OCI-LY3 (cell line): ENCODE measurements around the gene ZNF106.

Experiments
- H2AFZ ChIP-seq: fragments of 200-600, 300-600 bp; shearing (Covaris generic); 2 replicates; pipeline ENCODE4 v1.6.0; 2014; ENCODE audit warnings: antibody characterized with exemption, low read depth, low read length
- H3K27ac ChIP-seq: fragments of 200-600, 300-600 bp; sonication (generic); 2 replicates; pipeline ENCODE4 v1.5.1; 2014; ENCODE audit warnings: mild to moderate bottlenecking, low read length, moderate library complexity, mixed read lengths
- H3K27me3 ChIP-seq: fragments of 200-600, 300-600 bp; sonication (generic); 2 replicates; pipeline ENCODE4 v1.6.1; 2014; ENCODE audit warnings: low read depth, low read length, mixed read lengths
- H3K36me3 ChIP-seq: fragments of 200-600, 300-600 bp; sonication (generic); replicated peaks from 2 replicates; pipeline ENCODE3; 2014; ENCODE audit warnings: low read depth, low read length, mixed read lengths
- H3K4me1 ChIP-seq: fragments of 300-600, 200-600 bp; sonication (generic); 2 replicates; pipeline ENCODE4 v1.6.1; 2014; ENCODE audit warnings: low read length, mixed read lengths
- H3K4me2 ChIP-seq: fragments of 200-600, 300-600 bp; sonication (generic); 2 replicates; pipeline ENCODE4 v1.6.1; 2014; ENCODE audit warnings: low read length, mixed read lengths
- H3K4me3 ChIP-seq: fragments of 300-600, 200-600 bp; sonication (generic); 2 replicates; pipeline ENCODE4 v1.5.1; 2014; ENCODE audit warnings: antibody characterized with exemption, mild to moderate bottlenecking, low read length, moderate library complexity
- H3K79me2 ChIP-seq: fragments of 300-600, 200-600 bp; shearing (Covaris generic); 2 replicates; pipeline ENCODE4 v1.6.1; 2014; ENCODE audit warnings: mild to moderate bottlenecking, low read length, mixed read lengths
- H3K9ac ChIP-seq: fragments of 300-600, 200-600 bp; shearing (Covaris generic); 2 replicates; pipeline ENCODE4 v1.6.0; 2014; ENCODE audit warnings: mild to moderate bottlenecking, low read length, moderate library complexity
- H3K9me3 ChIP-seq: fragments of 200-600, 300-600 bp; shearing (Covaris generic); 2 replicates; pipeline ENCODE4 v1.6.1; 2014; ENCODE audit warnings: low read length, mixed read lengths; ENCODE audit not compliant: insufficient read depth
- H4K20me1 ChIP-seq: fragments of 200-600, 300-600 bp; sonication (generic); 2 replicates; pipeline ENCODE4 v1.6.1; 2016; ENCODE audit warnings: low read length, mixed read lengths; ENCODE audit not compliant: insufficient read depth
- CTCF ChIP-seq: fragments of 200-600, 300-600 bp; sonication (generic); IDR thresholded peaks from 2 replicates; pipeline ENCODE4 v1.5.1; 2014; ENCODE audit warnings: antibody characterized with exemption, low read length, low read depth
- EZH2phosphoT487 ChIP-seq: fragments of 200-600 bp; shearing (Covaris generic); IDR thresholded peaks from 2 replicates; pipeline ENCODE4 v1.6.1; 2018; ENCODE audit warnings: antibody characterized with exemption, mixed run types, low read depth

Gene ZNF106

GRCh38 chr15:42474827-42475226, 16.1 kb downstream of the ZNF106 start:
- H3K4me1 ChIP-seq: peaks cover 6% of the 10 kb centered on the region; the same call in 1 of the 2 replicates
- H3K9me3 ChIP-seq: no peaks in the 10 kb centered on the region
- no peaks in the 10 kb centered on the region for H3K27me3 ChIP-seq
- TF ChIP-seq CTCF (no peak), EZH2phosphoT487 (no peak)
- H3K9ac ChIP-seq: no peak overlapping the region
- H3K79me2 ChIP-seq: peaks cover 4% of the 10 kb centered on the region; the same call in 1 of the 2 replicates
- H3K4me3 ChIP-seq: no peak overlapping the region
- H4K20me1 ChIP-seq: no peaks in the 10 kb centered on the region
- no peak overlapping the region for H3K27ac ChIP-seq
- H3K4me2 ChIP-seq: no peak overlapping the region
- peaks cover 4% of the 10 kb centered on the region for H3K36me3 ChIP-seq
- no peak overlapping the region for H2AFZ ChIP-seq

- Histone ChIP-seq H3K9ac (no peak overlapping the region), H3K9me3 (no peaks in the 10 kb centered on the region), H3K4me3 (no peak overlapping the region), H3K79me2 (peaks cover 4% of the 10 kb centered on the region; the same call in 1 of the 2 replicates), H2AFZ (no peak overlapping the region), H4K20me1 (no peaks in the 10 kb centered on the region), H3K27ac (no peak overlapping the region), H3K4me1 (peaks cover 6% of the 10 kb centered on the region; the same call in 1 of the 2 replicates), H3K27me3 (no peaks in the 10 kb centered on the region), H3K36me3 (peaks cover 7% of the 10 kb centered on the region), H3K4me2 (no peak overlapping the region)
- TF ChIP-seq EZH2phosphoT487 (no peak), CTCF (no peak)
These were observed 19.9 kb downstream of the ZNF106 start for GRCh38 chr15:42471002-42471401.

GRCh38 chr15:42465520-42466259, 25.3 kb downstream of the ZNF106 start:
- Histone ChIP-seq H3K79me2 (no peaks in the 10 kb centered on the region), H3K4me1 (peaks cover 6% of the 10 kb centered on the region), H3K36me3 (peaks cover 8% of the 10 kb centered on the region), H3K9ac (no peak overlapping the region), H3K4me3 (no peak overlapping the region), H3K9me3 (no peaks in the 10 kb centered on the region), H3K27ac (no peak overlapping the region), H3K4me2 (no peak overlapping the region), H2AFZ (no peak overlapping the region), H4K20me1 (no peaks in the 10 kb centered on the region), H3K27me3 (no peaks in the 10 kb centered on the region)
- TF ChIP-seq CTCF (no peak), EZH2phosphoT487 (no peak)

- peaks cover 19% of the 10 kb centered on the region for H3K4me1 ChIP-seq
- H3K36me3 ChIP-seq: peaks cover 5% of the 10 kb centered on the region
- H3K9ac ChIP-seq: no peak overlapping the region
- no peaks in the 10 kb centered on the region for H3K27me3 ChIP-seq
- no peak overlapping the region for H2AFZ ChIP-seq
- no peak overlapping the region for H3K27ac ChIP-seq
- H3K79me2 ChIP-seq: peaks cover 2% of the 10 kb centered on the region; the same call in 1 of the 2 replicates
- H3K9me3 ChIP-seq: peaks cover 7% of the 10 kb centered on the region; the same call in 1 of the 2 replicates
- H3K4me3 ChIP-seq: no peak overlapping the region
- H4K20me1 ChIP-seq: no peaks in the 10 kb centered on the region
- no peak overlapping the region for H3K4me2 ChIP-seq
- TF ChIP-seq CTCF (no peak), EZH2phosphoT487 (no peak)
These were observed 29.7 kb downstream of the ZNF106 start for GRCh38 chr15:42461261-42461660.
